ENCODE data around the gene SWT1. TPM values are rescaled to one million over a fixed set of nuclear protein-coding genes. Genes with fewer than 3 reads are reported as not detected.

The SWT1 gene
- total and polyA plus RNA-seq, 4 donors: 1.1 to 19.4 (median 3.3) TPM

GRCh38 chr1:185334182-185334581 is 177.2 kb downstream of the SWT1 start:
- no peak overlapping the region for H3K27ac ChIP-seq (ENCODE audit: low read depth in 1 of 2, low read length in 1 of 2)
- H3K4me3 ChIP-seq: no peak overlapping the region
- DNase-seq: peak in 1 of 3 donors; percentile 47
- WGBS, 2 donors: 76 to 85% methylated on average over 4 of the region's 4 CpGs
- no peak overlapping the region for H3K9ac ChIP-seq (ENCODE audit: insufficient read depth in 1 of 2, low read length in 2 of 2)
- TF ChIP-seq, protein P1, sequence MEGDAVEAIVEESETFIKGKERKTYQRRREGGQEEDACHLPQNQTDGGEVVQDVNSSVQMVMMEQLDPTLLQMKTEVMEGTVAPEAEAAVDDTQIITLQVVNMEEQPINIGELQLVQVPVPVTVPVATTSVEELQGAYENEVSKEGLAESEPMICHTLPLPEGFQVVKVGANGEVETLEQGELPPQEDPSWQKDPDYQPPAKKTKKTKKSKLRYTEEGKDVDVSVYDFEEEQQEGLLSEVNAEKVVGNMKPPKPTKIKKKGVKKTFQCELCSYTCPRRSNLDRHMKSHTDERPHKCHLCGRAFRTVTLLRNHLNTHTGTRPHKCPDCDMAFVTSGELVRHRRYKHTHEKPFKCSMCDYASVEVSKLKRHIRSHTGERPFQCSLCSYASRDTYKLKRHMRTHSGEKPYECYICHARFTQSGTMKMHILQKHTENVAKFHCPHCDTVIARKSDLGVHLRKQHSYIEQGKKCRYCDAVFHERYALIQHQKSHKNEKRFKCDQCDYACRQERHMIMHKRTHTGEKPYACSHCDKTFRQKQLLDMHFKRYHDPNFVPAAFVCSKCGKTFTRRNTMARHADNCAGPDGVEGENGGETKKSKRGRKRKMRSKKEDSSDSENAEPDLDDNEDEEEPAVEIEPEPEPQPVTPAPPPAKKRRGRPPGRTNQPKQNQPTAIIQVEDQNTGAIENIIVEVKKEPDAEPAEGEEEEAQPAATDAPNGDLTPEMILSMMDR (IDR thresholded peaks at IDR 0.05; ENCODE audit: control extremely low read depth, extremely low read depth): no peak
- no peaks in the 10 kb centered on the region for H3K9me3 ChIP-seq (ENCODE audit: control insufficient read depth in 4 of 4, insufficient read depth in 3 of 4, low read length in 3 of 4)
- no peak for ATAC-seq (ENCODE audit: insufficient read depth, low FRiP score)
- H3K36me3 ChIP-seq (ENCODE audit: control insufficient read depth in 4 of 4, insufficient read depth in 4 of 4, low read length in 4 of 4): no peaks in the 10 kb centered on the region
- peaks cover 0 to 5% (median 0%) of the 10 kb centered on the region in 5 donors for H3K4me1 ChIP-seq (ENCODE audit: control insufficient read depth in 5 of 5, insufficient read depth in 5 of 5, low read length in 5 of 5)
- H3K27me3 ChIP-seq (ENCODE audit: control insufficient read depth in 3 of 3, insufficient read depth in 3 of 3, low read length in 2 of 3): no peaks in the 10 kb centered on the region

DNA sequence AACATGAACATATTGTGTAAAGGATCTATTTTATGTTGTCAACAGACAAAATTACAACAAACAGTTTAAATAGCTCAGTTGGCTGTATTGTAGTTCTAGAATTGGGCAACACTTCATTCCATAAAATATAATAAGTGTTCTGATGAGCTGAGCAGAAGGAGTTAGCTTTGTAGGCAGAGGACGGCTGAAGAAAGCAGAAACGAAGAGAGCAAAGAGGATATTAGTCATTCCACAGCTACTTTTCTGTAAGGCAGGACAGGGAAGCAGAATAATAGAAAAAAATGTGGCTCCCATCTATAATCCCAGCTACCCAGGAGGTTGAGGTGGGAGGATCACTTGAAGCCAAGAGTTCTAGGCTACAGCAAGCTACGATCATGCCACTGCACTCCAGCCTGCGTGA is 180.3 kb downstream of the SWT1 start:
- H3K27ac ChIP-seq (ENCODE audit: low read depth in 1 of 2, low read length in 1 of 2): no peak overlapping the region
- TF ChIP-seq, protein P1 (IDR thresholded peaks at IDR 0.05; ENCODE audit: control extremely low read depth, extremely low read depth): no peak
- no peak for ATAC-seq (ENCODE audit: insufficient read depth, low FRiP score)
- H3K4me1 ChIP-seq (ENCODE audit: control insufficient read depth in 5 of 5, insufficient read depth in 5 of 5, low read length in 5 of 5): peaks cover 0 to 5% (median 0%) of the 10 kb centered on the region in 5 donors
- H3K9me3 ChIP-seq (ENCODE audit: control insufficient read depth in 4 of 4, insufficient read depth in 3 of 4, low read length in 3 of 4): no peaks in the 10 kb centered on the region
- H3K9ac ChIP-seq (ENCODE audit: insufficient read depth in 1 of 2, low read length in 2 of 2): no peak overlapping the region
- DNase-seq: peak in 2 of 3 donors; percentile 54 to 77
- H3K4me3 ChIP-seq: no peak overlapping the region
- H3K27me3 ChIP-seq (ENCODE audit: control insufficient read depth in 3 of 3, insufficient read depth in 3 of 3, low read length in 2 of 3): no peaks in the 10 kb centered on the region
- WGBS, 2 donors: 52 to 59% methylated on average over 4 of the region's 4 CpGs
- no peaks in the 10 kb centered on the region for H3K36me3 ChIP-seq (ENCODE audit: control insufficient read depth in 4 of 4, insufficient read depth in 4 of 4, low read length in 4 of 4)

DNA sequence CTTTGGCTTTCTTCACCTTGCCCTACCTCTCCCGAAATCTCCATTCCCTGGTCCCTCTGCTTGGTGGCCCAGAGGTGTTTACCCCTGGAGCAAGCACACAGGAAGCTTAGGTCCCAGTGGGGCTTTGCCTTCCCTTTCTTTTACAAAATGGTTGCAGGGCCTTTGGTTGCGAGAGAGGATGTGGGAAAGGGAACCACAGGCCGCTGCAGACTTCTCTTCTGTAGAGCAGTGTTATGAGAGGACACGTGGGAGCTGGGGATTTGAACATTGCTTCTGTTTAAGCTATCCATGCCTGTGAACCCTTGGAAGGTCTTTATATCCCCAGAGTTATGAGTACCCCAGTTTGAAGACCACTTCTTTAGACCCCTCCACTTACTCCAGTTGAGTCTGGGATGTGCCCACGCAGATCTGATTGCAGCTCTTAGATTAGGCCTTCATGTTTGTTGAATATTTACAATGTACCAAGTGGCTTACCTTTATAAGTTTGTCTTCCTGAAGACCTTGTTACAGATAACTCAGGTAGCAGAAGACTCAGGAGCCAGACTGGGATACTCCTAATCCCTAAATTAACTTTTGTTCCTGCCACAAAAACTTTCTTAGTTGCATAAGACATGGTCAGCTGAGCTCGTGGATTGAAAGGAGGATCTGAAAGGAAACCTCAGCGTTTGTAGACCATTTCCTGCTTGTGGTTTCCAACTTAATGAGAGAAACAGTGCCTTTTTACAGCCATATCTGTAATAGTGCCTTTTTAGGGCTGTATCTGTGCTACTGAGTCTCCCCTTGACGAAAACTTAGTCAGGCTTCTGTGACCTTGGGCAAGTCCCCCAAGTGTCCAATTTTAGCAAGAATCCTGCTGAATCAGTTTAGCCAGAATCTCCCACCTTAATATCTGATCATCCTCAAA is 182.0 kb downstream of the SWT1 start:
- peak in 1 of 3 donors; percentile 22 for DNase-seq
- H3K9me3 ChIP-seq (ENCODE audit: control insufficient read depth in 4 of 4, insufficient read depth in 3 of 4, low read length in 3 of 4): no peaks in the 10 kb centered on the region
- H3K36me3 ChIP-seq (ENCODE audit: control insufficient read depth in 4 of 4, insufficient read depth in 4 of 4, low read length in 4 of 4): no peaks in the 10 kb centered on the region
- WGBS, 2 donors: 34 to 62% methylated on average over 8 of the region's 8 CpGs
- H3K4me1 ChIP-seq (ENCODE audit: control insufficient read depth in 5 of 5, insufficient read depth in 5 of 5, low read length in 5 of 5): peaks cover 0 to 5% (median 0%) of the 10 kb centered on the region in 5 donors
- no peak overlapping the region for H3K4me3 ChIP-seq
- H3K9ac ChIP-seq (ENCODE audit: insufficient read depth in 1 of 2, low read length in 2 of 2): no peak overlapping the region
- H3K27me3 ChIP-seq (ENCODE audit: control insufficient read depth in 3 of 3, insufficient read depth in 3 of 3, low read length in 2 of 3): no peaks in the 10 kb centered on the region
- TF ChIP-seq, protein P1 (IDR thresholded peaks at IDR 0.05; ENCODE audit: control extremely low read depth, extremely low read depth): no peak
- ATAC-seq (ENCODE audit: insufficient read depth, low FRiP score): peak; percentile 53
- peak overlapping the region in 1 of 2 donors; percentile 35 for H3K27ac ChIP-seq (ENCODE audit: low read depth in 1 of 2, low read length in 1 of 2)
